Type B pancreatic cell (in vitro differentiated cells): ENCODE data around the gene DCP2. TPM values are rescaled to one million over a fixed set of nuclear protein-coding genes. Genes with fewer than 3 reads are reported as not detected.
A peak's percentile ranks its signal among the peaks of the same experiment; 100 is the strongest.

ENCODE experiments used
- DNase-seq: peaks from one replicate; pipeline ENCODE4 v3.0.0; 2021; ENCODE audit warnings: mixed read lengths; ENCODE audit not compliant: unreplicated experiment; ENCODE audit errors: extremely low spot score
- H3K27ac Mint-ChIP-seq: 2 replicates; pipeline ENCODE4 v1.8.0; 2021; ENCODE audit warnings: mild to moderate bottlenecking, mixed read lengths
- H3K27me3 Mint-ChIP-seq: 2 replicates; pipeline ENCODE4 v1.8.0; 2021; ENCODE audit warnings: mixed read lengths
- H3K36me3 Mint-ChIP-seq: 2 replicates; pipeline ENCODE4 v1.8.0; 2021; ENCODE audit warnings: mixed read lengths
- H3K4me1 Mint-ChIP-seq: one replicate; pipeline ENCODE4 v1.8.0; 2021; ENCODE audit warnings: mixed read lengths; ENCODE audit not compliant: unreplicated experiment
- H3K4me3 Mint-ChIP-seq: 2 replicates; pipeline ENCODE4 v1.8.0; 2021; ENCODE audit warnings: mild to moderate bottlenecking, mixed read lengths
- H3K9me3 Mint-ChIP-seq: 2 replicates; pipeline ENCODE4 v1.8.0; 2021; ENCODE audit warnings: mixed read lengths
- total RNA-seq: library from RNA; stranded (reverse); gene quantifications from 2 replicates; pipeline ENCODE4 v1.2.1, GENCODE V29; 2021; ENCODE audit warnings: low replicate concordance
- TF ChIP-seq, protein P1 (sequence below): fragments of 200-600 bp; sonication (generic); conservative IDR thresholded peaks from 2 replicates; pipeline ENCODE4 v1.5.0; 2021; ENCODE audit warnings: antibody characterized with exemption, mild to moderate bottlenecking

DCP2 gene
- total RNA-seq, 1 donor from 2014 or later, result 90.3 TPM

DNA sequence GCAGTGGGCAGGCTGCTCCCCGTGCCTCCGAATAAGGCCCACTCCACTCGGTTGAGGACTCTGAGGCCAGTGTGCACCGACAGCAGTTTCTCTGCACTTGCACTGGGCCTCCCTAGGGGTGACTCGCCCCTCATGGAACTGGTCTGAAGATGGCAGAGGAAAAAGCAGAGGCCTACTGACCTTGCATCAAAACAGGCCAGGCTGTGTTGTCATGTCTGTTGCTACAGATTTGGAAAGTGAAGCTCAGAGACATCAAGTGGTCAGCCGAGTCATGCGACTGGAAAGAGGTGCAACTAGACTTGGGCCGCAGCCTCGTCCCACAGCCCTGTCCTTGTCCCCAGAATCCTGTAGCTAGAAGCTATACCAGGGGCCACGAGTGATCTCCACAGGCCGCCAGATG lies 78.3 kb downstream of the DCP2 start:
- Mint-ChIP-seq H3K36me3 (peaks cover 3% of the 10 kb centered on the region), H3K27me3 (no peaks in the 10 kb centered on the region)

GRCh38 chr5:113056988-113057387 lies 80.4 kb downstream of the DCP2 start:
- TF ChIP-seq, protein P1, sequence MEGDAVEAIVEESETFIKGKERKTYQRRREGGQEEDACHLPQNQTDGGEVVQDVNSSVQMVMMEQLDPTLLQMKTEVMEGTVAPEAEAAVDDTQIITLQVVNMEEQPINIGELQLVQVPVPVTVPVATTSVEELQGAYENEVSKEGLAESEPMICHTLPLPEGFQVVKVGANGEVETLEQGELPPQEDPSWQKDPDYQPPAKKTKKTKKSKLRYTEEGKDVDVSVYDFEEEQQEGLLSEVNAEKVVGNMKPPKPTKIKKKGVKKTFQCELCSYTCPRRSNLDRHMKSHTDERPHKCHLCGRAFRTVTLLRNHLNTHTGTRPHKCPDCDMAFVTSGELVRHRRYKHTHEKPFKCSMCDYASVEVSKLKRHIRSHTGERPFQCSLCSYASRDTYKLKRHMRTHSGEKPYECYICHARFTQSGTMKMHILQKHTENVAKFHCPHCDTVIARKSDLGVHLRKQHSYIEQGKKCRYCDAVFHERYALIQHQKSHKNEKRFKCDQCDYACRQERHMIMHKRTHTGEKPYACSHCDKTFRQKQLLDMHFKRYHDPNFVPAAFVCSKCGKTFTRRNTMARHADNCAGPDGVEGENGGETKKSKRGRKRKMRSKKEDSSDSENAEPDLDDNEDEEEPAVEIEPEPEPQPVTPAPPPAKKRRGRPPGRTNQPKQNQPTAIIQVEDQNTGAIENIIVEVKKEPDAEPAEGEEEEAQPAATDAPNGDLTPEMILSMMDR, result no peak
- no peak for DNase-seq
- H3K27me3 Mint-ChIP-seq, result no peaks in the 10 kb centered on the region
- H3K4me3 Mint-ChIP-seq, result no peak overlapping the region
- H3K4me1 Mint-ChIP-seq, result peaks cover 34% of the 10 kb centered on the region
- no peaks in the 10 kb centered on the region for H3K9me3 Mint-ChIP-seq
- peaks cover 3% of the 10 kb centered on the region for H3K36me3 Mint-ChIP-seq
- H3K27ac Mint-ChIP-seq, result no peak overlapping the region

More for the DNA sequence above, 78.3 kb downstream of the DCP2 start:
- TF ChIP-seq, protein P1, result no peak
- no peaks in the 10 kb centered on the region for H3K9me3 Mint-ChIP-seq
- H3K4me3 Mint-ChIP-seq, result no peak overlapping the region
- H3K4me1 Mint-ChIP-seq, result peaks cover 22% of the 10 kb centered on the region
- no peak for DNase-seq
- H3K27ac Mint-ChIP-seq, result no peak overlapping the region

DNA sequence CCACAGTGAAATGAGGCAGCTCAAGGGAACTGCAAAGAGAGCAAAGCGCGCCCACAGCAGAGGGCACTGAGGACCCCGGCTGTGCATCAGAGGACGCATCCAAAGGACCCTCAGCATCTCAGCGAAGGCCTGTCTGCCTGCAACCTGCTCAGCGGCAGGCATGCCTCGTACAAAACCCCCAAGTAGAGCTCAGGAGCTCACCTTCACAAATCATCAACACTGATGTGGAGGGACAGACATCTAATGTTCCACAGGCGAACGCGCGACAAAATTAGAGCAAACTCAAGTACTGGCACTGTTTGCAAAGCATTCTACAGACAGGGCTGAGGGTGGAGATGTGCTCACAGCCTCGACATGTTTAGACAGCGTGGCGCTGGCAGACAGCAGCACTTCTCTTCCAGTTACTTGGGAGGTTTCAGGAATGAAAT lies 81.0 kb downstream of the DCP2 start:
- TF ChIP-seq, protein P1, result no peak
- no peak overlapping the region for H3K4me3 Mint-ChIP-seq
- H3K27ac Mint-ChIP-seq, result no peak overlapping the region
- no peaks in the 10 kb centered on the region for H3K27me3 Mint-ChIP-seq
- peaks cover 3% of the 10 kb centered on the region for H3K36me3 Mint-ChIP-seq
- no peaks in the 10 kb centered on the region for H3K9me3 Mint-ChIP-seq
- no peak for DNase-seq
- H3K4me1 Mint-ChIP-seq, result peaks cover 40% of the 10 kb centered on the region

- DNase-seq, result no peak
- TF ChIP-seq, protein P1, result no peak
- Mint-ChIP-seq H3K36me3 (peaks cover 3% of the 10 kb centered on the region), H3K4me1 (peaks cover 40% of the 10 kb centered on the region), H3K4me3 (no peak overlapping the region), H3K9me3 (no peaks in the 10 kb centered on the region), H3K27me3 (no peaks in the 10 kb centered on the region), H3K27ac (no peak overlapping the region)
These were observed 81.7 kb downstream of the DCP2 start for GRCh38 chr5:113058269-113058668.

GRCh38 chr5:113058706-113059226 lies 82.2 kb downstream of the DCP2 start:
- TF ChIP-seq, protein P1, result no peak
- DNase-seq, result no peak
- peaks cover 40% of the 10 kb centered on the region for H3K4me1 Mint-ChIP-seq
- H3K27me3 Mint-ChIP-seq, result no peaks in the 10 kb centered on the region
- H3K9me3 Mint-ChIP-seq, result no peaks in the 10 kb centered on the region
- H3K4me3 Mint-ChIP-seq, result peak overlapping the region; percentile 73
- H3K27ac Mint-ChIP-seq, result peak overlapping the region; percentile 82
- H3K36me3 Mint-ChIP-seq, result peaks cover 3% of the 10 kb centered on the region
